Occipital lobe (tissue), 2 donors: Measurements from ENCODE around the gene CDK10. TPM values are rescaled to one million over a fixed set of nuclear protein-coding genes. Genes with fewer than 3 reads are reported as not detected.

Source experiments
- DNase-seq: peaks from one replicate; lab custom pipeline; 2025; lab: John Stamatoyannopoulos, UW
- total RNA-seq: library from RNA; depleted of rRNA; stranded (reverse); fragments of >200 nt; gene quantifications from one replicate; pipeline ENCODE4 v1.2.3, GENCODE V29; 2014

Gene CDK10
- total RNA-seq, 1 donor from 2014 or later = 22.9 TPM

DNA sequence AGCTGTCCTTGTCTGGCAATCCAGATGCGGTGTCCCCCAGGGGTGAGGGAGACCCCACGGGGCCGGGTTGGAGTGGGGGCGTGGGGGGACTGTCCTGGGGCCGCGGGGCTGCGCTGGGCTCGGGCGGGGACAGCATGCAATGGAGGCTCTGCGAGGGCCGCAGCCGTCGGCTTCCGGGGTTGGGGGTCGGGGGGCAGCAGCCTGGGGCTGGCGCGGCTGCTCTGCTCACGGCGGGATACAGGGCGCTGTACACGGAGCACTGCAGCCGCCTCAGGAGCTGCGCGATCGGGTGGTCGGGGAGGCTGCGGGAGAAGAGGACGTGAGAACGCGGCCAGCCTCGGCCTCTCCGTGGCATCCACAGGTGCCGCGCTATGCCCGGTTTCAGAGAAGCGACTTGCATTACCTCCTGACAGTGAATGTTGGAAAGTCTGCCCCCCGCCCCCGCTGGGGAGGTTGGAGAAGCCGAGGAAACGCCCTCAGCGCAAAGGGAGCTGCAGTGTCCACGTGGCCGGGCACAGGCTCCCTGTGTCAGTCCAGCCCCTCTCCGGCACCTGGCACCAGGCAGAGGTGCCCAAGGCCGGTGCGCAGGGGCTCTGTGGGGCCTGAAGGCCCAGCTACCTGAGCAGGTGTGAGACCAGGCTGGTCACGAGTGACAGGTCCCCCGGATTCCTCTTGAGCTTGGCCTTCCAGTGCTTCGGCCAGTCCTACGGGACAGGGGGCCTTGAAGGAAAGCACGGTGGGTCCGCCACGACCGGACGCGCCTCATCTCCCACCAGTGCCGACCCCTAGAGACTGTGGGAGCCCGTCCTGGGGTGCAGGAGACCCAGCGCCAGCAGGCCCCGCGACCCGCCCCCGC is 24.4 kb downstream of the CDK10 start:
- DNase-seq = no peak

DNA sequence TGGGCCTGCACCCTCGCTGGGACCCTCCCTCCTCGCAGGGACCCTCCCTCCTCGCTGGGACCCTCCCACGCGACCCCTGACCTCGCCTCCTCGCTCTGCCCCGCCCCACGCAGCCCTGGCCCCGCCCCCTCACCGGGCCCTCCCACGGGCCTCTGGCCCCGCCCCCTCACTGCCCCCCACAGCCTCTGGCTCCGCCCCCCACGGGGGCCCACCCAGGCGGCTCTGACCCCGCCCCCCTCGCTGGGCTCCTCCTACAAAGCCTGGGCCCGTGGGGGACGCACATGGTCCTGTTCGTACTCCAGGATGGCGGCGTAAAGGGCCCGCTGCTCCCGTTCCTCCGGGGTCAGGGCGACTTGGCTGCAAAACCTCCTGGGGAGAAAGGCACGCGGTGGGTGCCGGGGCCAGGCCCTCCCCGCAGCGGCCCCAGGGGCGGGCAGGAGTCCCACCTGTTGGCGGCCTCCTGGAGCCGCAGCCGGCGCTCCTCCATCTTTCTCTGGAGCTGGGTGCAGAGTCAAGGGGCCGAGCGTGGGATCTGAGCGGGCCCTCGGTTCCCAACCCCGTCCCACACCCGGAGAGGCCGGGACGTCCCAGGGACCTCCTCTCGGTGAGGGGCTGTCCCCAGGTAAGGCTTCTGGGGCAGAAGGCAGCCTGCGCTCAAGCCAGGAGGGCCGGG is 25.2 kb downstream of the CDK10 start:
- DNase-seq = no peak

DNA sequence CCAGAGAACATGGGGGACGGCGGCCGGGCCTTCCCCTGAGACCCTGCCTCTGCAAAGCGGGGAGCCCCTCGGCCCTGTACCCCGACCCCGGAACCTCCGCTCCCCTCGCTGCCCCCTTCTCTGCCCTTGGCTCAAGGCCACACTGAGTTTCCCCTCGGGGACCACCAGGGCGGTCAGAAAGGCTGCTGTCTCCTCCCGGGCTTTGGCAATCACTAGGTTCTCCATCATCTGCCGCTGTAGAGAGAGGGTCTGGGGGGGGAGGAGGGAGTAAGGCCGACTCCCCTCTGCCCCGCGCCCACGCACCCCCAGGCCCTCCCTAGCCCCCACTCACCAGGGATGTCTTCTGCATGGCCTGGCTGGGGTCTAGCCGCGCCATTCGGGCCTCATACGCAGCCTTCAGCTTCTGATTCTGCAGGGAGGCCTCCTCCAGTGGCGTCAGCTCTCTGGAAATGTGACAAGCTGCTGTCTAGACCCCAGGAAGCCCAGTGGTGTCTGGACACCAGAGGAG is 25.8 kb downstream of the CDK10 start:
- DNase-seq = no peak

DNA sequence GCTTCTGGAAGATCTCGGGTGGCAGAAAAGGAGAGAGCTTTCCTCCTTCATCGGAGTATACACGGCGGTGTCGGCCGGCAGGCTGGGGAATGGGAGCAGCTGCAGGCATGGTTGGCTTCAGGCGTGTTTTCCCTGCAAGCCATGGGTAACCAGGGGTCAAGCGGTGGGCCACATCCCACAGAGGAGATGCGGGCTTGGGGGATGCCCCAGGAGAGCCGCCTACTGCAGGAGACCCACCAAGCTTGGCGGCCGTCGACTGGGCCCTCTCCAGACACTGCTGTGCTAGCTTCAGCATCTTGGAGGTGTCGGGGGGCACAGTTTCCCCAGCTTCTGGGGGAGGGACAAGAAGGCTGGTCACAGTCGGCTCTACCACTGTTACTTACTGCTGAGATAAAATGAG is 30.0 kb downstream of the CDK10 start:
- DNase-seq = no peak

DNA sequence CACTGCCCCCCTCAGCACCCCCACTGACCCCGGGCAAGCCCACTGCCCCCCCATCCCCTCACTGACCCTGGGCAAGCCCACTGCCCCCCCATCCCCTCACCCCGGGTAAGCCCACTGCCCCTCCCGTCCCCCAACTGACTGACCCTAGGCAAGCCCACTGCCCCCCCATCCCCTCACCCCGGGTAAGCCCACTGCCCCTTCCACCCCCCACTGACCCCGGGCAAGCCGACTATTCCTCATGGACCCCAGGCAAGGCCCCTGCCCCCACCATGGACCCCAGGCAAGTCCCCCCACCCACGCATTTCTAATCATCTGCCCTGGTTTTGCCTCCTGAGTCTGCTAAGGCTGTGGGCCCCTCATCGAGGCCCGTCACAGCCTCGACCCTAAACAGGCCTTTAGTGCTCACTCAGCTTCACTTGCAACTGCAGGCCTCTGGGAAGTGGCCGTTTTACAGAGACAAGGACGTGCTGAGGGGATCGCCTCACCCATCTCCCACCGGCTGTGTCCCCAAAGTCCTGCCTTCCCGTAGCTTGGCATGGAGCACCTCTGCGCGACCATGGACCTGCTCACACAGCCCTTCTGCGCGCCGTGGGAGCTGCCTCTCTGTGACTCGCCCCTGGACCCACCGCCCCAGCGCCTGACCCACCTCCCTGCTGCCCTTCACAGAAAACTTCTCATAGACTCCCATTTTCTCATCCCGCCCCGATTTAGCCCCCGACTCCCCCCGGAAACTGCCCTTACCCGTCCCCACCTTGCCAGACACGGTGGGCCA is 30.6 kb downstream of the CDK10 start:
- DNase-seq = no peak

DNA sequence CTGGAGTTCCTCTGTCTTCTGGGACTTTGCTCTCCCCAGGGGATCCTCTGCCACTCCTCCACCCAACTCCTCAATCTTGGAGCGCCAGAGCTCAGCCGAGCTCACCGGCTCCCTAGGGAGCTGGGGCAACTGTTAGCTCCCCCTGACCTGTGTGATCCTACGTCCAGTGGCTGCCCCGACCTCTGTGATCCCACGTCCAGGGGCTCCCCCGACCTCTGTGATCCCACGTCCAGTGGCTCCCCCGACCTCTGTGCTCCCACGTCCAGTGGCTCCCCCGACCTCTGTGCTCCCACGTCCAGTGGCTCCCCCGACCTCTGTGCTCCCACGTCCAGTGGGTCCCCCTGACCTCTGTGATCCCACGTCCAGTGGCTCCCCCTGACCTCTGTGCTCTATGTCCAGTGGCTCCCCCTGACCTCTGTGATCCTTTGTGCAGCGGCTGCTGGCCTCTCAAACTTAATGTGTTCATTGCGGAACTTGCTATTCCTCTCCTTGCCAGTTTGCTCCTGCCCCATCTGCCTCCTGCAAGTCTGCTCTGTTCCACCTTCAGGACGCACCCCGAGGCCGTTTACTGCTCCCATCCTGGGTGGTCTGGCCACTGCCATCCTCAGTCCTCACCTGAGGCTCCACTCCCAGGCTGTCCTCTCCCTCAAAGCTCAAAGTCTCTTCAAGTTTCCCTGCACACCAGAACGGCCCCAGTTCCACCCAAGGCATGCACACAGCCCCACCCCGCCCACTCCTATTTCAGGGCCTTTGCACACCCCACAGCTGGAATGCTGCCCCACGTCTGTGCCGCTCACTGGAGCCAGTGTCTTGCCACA is 31.4 kb downstream of the CDK10 start:
- no peak for DNase-seq

DNA sequence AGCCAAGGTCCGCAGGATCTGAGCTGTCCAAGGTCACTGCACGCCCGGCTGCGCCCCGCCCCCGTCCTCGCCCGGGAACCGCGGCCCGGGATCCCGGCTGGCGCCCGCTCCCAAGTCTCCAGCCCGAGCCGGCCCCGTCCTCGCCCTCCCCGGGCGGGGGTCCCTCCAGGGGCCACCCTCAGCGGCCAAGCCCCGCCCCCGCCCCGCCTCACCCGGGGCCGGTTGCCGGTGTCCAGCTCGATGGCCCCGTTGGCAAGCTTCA is 34.0 kb downstream of the CDK10 start:
- DNase-seq = no peak

DNA sequence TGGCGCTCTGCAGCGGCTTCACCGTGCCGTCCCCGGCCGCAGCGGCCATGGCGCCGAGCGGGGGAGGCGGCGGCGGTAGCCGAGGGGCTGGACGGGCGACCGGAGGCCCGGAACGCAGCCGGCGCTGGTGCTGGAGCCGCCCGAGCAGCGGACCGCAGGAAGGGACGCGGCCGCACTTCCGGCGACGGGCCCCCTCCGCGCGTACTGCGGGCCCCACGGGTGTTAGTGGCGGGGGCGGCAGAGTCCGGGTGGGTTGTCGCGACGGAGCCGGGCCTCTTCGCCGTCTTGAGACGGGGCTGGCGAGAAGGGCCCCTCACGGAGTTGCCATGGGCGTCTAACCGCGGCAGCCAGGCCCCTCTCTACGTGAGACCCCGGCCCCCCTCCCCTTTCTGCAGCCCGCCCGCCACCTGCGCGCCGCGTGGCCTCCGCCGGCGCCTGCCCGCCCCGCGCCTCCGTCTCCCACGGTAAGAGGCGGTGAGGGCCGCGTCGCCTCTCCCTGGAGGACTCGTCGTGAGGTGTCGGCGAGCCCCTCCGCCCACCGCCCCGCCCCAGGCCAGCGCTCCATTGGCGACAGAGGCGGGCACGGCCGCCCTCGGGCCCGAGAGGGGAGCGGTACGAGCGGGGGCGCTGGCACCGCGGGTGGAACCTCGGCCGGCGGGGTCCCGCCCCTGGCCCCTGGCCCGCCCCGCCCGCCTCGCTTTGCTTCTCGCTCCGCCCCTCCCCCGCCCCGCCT is 34.5 kb downstream of the CDK10 start, which contains the start of the genes VPS9D1 and ZNF276:
Gene VPS9D1 (minus strand): TSS at position 86 of the 733 bp plus-strand sequence. CDS start 37 bp downstream, at position 49.
Gene ZNF276 (plus strand): TSS at position 725 of the 733 bp plus-strand sequence. CDS start 104 bp downstream, outside the sequence.
- peak; percentile 76 for DNase-seq

DNA sequence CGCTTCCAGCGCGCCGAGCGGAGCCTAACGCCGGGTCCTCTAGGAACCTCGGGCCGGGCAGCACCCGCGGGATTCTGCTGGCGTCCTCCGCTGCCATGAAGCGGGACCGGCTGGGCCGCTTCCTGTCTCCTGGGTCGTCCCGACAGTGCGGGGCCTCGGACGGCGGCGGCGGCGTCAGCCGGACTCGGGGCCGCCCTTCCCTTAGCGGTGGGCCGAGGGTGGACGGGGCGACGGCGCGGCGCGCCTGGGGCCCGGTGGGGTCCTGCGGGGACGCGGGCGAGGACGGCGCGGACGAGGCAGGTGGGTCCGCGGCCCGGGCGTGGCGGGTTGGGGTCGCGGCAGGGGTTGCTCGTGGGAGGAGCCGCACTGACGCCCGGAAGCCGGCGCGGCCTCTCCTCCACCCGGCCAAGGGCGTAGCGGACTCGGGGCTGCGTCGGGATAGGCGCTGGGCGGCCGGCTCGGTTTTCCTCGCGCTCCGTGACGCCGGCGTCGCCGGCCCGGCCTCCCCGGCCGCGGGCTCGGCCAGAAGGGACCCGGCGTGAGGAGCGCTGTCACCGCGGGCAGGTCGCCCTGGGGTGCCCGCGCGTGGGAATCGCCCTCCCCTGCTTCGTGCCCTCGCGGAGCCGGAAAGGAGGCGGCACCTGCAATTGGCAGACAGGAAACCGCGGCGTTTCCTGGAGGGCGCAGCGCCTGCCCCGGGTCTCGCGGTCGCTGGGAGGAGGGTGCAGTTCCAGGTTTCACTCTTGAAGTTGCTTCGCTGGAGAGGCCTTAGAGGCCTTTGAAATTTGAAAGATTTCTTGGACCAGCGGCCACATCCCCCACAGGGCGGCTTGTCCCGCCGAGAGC is 35.3 kb downstream of the CDK10 start:
- no peak for DNase-seq

DNA sequence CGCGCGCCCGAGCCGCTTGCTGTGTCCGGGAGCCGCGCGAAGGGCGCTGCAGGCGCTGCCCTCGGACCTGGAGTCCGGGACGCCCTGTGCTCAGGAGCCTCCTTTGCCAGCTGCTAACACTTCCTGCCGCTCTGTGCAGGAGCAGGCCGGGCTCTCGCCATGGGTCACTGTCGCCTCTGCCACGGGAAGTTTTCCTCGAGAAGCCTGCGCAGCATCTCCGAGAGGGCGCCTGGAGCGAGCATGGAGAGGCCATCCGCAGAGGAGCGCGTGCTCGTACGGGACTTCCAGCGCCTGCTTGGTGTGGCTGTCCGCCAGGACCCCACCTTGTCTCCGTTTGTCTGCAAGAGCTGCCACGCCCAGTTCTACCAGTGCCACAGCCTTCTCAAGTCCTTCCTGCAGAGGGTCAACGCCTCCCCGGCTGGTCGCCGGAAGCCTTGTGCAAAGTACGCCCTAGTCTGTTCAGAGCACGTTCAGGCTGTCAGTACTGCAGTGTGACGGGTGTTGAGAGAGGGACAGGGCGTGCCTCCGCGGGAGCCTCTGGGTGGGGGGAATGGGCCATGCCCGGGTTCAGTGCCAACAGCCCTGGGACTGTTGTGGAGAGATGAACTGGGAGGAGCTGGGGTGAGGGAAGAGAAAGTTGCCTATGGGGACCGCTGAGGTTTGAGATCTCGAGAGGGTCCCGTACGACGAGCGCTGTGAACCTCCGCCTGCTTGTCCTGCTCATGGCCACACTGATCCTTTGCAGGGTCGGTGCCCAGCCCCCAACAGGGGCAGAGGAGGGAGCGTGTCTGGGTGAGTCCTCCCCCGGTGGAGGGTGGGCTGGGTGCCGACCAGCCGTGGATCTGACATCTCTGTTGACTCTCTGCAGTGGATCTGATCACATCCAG is 36.1 kb downstream of the CDK10 start:
- DNase-seq = no peak

DNA sequence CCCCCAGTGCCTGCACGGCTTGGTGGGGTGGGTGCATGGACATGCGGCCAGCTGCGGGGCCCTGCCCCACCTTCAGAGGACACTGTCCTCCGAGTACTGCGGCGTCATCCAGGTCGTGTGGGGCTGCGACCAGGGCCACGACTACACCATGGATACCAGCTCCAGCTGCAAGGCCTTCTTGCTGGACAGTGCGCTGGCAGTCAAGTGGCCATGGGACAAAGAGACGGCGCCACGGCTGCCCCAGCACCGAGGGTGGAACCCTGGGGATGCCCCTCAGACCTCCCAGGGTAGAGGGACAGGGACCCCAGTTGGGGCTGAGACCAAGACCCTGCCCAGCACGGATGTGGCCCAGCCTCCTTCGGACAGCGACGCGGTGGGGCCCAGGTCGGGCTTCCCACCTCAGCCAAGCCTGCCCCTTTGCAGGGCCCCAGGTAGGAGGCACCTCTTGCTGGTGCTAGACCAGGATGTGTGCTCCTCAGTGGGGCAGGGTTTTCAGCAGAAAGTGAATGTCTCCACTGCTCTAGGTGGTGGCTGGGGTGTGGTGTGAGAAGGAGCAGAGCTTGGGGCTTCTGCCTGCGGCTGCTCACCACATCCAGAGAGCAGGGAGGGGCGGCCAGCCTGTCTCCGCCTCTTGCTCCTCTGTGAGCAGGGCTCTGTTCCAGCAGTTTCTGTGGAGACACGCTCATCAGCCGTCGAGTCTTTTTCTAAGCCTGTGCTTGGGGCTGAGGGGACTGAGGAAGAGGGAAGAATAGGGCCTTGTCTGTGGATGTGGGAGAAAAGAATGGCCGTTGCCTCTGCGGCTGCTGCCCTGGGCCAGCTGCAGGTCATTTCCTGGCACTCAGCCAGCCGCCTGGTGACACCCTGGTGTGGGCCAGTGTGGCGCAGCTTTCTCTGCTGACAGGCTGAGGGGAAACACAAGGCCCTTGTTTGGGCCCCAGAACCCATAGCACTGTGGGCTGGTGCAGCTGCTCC is 37.1 kb downstream of the CDK10 start:
- DNase-seq = peak; percentile 93

DNA sequence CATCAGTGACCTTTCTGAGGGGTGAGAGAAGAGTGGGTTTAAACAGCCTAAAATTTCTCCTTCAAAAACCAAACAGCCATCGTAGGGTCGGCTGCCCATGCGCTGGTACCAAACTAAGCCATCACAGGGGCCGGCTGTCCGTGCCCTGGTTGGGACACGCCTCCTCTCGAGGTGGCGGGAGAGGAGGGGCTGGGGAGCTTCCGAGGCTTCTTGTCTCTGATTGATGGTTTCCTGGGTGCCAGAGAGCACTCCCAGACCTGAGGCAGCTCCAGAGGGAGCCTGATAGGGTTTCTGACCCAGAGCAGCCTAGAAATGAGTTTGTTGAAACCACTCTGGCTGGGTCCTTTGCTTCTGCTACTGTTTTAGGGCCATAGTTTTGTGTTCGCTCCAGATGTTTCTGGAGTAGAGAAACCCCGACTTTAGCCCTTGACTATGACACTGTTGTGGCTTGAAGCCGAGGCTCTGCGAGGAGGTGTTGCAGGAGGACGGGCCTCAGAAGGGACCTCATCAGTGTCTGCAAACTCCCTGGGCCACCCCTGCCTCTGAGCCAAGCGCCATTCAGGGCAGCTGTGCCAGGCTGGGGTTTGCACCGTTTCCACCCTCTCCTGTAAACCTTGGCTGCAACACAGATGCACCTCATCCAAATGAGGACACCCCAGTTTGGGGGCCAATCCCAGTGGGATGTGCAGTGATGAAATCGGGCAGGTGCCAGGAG is 41.1 kb downstream of the CDK10 start:
- DNase-seq = no peak

DNA sequence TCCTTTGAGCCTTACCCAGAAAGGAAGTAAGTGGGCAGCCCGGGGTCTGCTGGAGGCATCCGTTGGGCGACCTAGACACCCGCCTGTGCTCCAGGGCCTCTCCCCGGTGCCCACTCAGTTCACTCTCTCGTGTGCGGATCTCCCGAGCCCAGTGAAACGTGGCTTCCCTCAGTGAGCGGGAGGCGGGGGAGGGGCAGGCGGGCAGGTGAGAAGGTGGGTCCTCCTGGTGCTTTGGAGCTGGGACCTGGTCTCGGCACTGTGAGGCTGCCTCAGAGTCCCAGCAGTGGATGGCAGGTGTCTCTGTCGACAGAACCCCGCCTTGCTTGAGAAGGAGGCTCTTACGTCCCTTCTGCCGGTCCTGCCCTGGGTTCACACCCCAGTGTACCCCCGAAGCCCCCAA is 42.8 kb downstream of the CDK10 start:
- DNase-seq = no peak

DNA sequence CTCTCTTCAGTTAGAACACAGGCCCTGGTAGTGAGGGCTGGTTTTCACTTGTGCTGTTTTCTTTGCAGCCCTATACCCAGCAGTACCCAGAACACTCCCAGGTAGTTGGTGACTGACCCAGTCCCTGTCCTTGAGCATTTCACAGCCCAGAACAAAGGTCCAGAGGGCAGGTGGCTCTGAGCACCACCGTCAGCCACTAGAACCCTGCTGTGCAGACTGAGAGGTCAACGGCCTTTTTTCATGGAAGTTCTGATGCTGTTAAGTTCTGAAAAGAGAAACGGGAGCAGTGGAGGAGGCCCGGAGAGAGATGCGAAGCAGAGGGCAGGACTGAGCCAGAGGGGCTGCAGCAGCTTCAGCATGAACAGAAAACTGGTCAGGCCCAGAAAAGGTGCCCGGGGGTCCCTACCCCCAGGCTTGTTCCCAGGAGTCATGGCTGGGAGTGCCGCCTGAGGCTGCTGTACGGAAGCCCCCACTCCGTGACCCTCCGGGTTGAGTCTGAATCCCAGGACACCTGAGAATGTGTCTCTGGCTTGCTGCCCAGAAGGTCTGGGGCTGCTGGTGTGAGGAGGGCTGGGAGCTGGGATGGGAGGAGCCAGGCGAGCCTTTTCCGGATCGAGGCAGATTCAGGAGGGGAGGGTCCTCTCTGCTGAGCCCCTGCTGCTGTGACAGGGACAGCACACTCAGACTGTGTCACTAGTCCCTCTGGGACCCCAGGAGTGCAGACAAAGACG is 43.5 kb downstream of the CDK10 start:
- no peak for DNase-seq

DNA sequence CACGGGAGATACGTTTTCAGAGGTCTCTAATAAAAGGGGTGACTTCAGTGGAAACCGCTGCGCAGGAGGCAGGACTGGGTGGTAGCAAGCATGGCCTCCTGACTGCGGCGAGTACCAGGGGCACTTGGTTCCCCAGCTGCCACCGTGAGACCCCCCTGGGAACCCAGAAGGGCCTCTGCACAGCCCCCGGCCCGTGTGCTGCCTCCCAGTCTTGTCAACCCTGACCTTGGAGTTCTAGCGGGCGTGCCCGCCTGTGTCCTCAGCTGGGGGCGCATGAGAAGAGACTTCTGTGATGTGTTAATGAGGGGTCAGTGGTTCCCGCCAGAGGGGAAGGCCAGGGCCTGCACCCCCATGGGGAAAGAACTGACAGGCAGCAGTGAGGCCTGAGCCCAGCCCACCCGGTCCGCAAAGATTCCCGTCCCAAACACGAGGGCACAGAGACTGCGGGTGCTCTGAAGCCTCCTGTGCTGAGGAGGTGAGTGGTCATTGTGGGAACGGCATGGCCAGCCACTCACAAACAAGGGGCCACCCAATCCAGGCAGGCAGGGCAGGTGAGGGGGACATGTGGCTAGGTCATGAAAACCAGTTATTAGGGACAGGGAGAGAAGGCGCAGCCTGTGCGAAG is 44.2 kb downstream of the CDK10 start:
- DNase-seq = no peak
